H1 (cell line): ENCODE measurements around the gene GLRX. TPM values are rescaled to one million over a fixed set of nuclear protein-coding genes. Genes with fewer than 3 reads are reported as not detected.

Source experiments
- NRF1 ChIP-seq: IDR thresholded peaks from 2 replicates; pipeline ENCODE4 v1.6.1; 2011; ENCODE audit warnings: mild to moderate bottlenecking, low read depth, low read length, improper control_type of control experiment
- PHF8 ChIP-seq: fragments of 200-600 bp; sonication (generic); conservative IDR thresholded peaks from 2 replicates; pipeline ENCODE4 v1.7.1; 2012; ENCODE audit warnings: low read depth, mild to moderate bottlenecking, inconsistent platforms, low read length, moderate library complexity
- TAF7 ChIP-seq: optimal IDR thresholded peaks from 2 replicates; pipeline ENCODE3; 2011; ENCODE audit warnings: low read depth, mild to moderate bottlenecking, inconsistent platforms, low read length, moderate library complexity, borderline replicate concordance
- TEAD4 ChIP-seq: IDR thresholded peaks from 2 replicates; pipeline ENCODE4 v1.6.1; 2012; ENCODE audit warnings: low read depth, low read length, inconsistent platforms, mixed read lengths
- polyA plus RNA-seq, 7 experiments: library from polyadenylated mRNA; depleted of rRNA in 3 of 7; stranded (reverse) in 5 of 7; unstranded in 2 of 7; fragments of >200 nt in 5 of 7; fragments of 200-250 nt in 2 of 7; gene quantifications; 1 replicate in 5 of 7; 2 replicates in 1 of 7; 4 replicates in 1 of 7; pipeline versions ENCODE4 v1.2.1 to v1.2.3, GENCODE V29; 2011 to 2013; ENCODE audit warnings: missing spikeins in 2 of 7, mixed read lengths in 2 of 7
- total RNA-seq: library from RNA; stranded (reverse); fragmentation: NEBNext Ultra II Directional; extraction: Animal tissue kit (Norgen Biotek cat#: 25700); gene quantifications from 2 replicates; pipeline ENCODE4 v1.2.1, GENCODE V29; 2021

The GLRX gene
- total and polyA plus RNA-seq, 2 of the 8 experiments (the other 6 are each of a cell fraction or from before 2014, with no cell fraction given) = 22.9 to 31.2 TPM

DNA sequence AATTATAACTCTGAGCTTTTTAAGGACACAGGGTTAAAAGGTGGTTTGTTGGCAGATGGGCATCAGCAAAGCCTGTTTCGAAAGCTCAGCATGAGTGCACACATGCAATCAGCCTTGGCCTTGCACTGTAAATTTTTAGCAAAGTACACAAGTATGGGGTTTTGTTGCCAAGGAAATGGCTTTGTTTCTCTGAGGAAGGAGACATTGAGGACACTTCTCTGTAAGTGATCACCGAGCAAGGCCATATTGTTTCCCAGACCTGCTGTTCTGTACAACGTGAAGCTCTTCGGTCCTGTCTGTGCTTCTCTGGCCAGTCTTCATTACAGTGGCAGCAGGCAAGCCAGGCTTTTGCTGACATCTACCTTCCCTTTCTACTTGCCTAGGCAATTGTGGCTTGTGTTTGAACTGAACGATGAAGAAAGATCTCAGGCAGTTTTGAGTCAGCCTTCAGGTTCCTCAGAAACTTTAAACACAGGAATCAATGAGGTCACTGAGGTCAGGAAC lies 27.9 kb upstream of the GLRX start (continued):
- TF ChIP-seq PHF8 = no peak
- TF ChIP-seq TEAD4 = no peak
- no peak for TF ChIP-seq NRF1
- no peak for TF ChIP-seq TAF7
